Right ventricle myocardium superior (tissue), 1 donor: ENCODE results near the gene KNTC1. TPM values are rescaled to one million over a fixed set of nuclear protein-coding genes. Genes with fewer than 3 reads are reported as not detected.
"Not testable (repeated sequence)": the region's sequence is repeated elsewhere in the genome, so short reads cannot be mapped to it uniquely, and the experiment has no call there.

Experiments
- ATAC-seq: fragments of 200-7000 bp; cut with Tn5 transposase; one replicate; pipeline ENCODE4 v1.9.1; 2020; ENCODE audit warnings: mild to moderate bottlenecking; ENCODE audit not compliant: poor library complexity
- DNase-seq: peaks from one replicate; pipeline ENCODE4 v3.0.0-alpha.2; 2020
- intact Hi-C: fragments of 100-400 bp; cut with DNase I; formaldehyde crosslinking; loops from one replicate; pipeline ENCODE4 v1.11.2; 2022
- long read RNA-seq: library from polyadenylated mRNA; unstranded; transcript quantifications from one replicate; pipeline ENCODE4 v2.0.0, GENCODE V29; 2021
- total RNA-seq: library from RNA; stranded (reverse); fragmentation: NEBNext Ultra II Directional; extraction: Animal tissue kit (Norgen Biotek cat#: 25700); gene quantifications from one replicate; pipeline ENCODE4 v1.2.1, GENCODE V29; 2021
- donor health status: DM: no; HTN: yes; CAD: no; lungs with severe emphysema.

KNTC1 gene
- total RNA-seq: 2.3 TPM
- long read RNA-seq: 0 reads

- ATAC-seq: peak; percentile 98
- intact Hi-C loops: no loop called here
- peak; percentile 97 for DNase-seq
Observed at GRCh38 chr12:122526683-122527477, at the start of gene KNTC1, which contains the start of gene RSRC2. TSS of gene KNTC1 (plus strand) at chr12:122527249. CDS start at chr12:122530064, 2,815 bp downstream. TSS of gene RSRC2 (minus strand) at chr12:122526936. CDS start at chr12:122526853, 83 bp downstream.

- intact Hi-C loops: no loop called here
- DNase-seq: no peak
- ATAC-seq: no peak
Observed at GRCh38 chr12:122480753-122481152, 46.3 kb upstream of the KNTC1 start.

GRCh38 chr12:122481861-122482260, 45.2 kb upstream of the KNTC1 start:
- ATAC-seq: no peak
- intact Hi-C loops: no loop called here

GRCh38 chr12:122483969-122484368, 43.1 kb upstream of the KNTC1 start:
- ATAC-seq (no peak), DNase-seq (no peak)
- intact Hi-C loops: no loop called here

More at GRCh38 chr12:122481861-122482260, 45.2 kb upstream of the KNTC1 start:
- DNase-seq: no peak

- DNase-seq: not testable (repeated sequence)
Observed at GRCh38 chr12:122484385-122484784, 42.7 kb upstream of the KNTC1 start.

GRCh38 chr12:122486360-122486759, 40.7 kb upstream of the KNTC1 start:
- DNase-seq, ATAC-seq, intact Hi-C loops: not testable (repeated sequence)

More at GRCh38 chr12:122484385-122484784, 42.7 kb upstream of the KNTC1 start:
- ATAC-seq, intact Hi-C loops: not testable (repeated sequence)

GRCh38 chr12:122486805-122487426, 40.1 kb upstream of the KNTC1 start:
- intact Hi-C loops: no loop called here
- ATAC-seq: no peak
- DNase-seq: no peak

GRCh38 chr12:122487807-122488206, 39.2 kb upstream of the KNTC1 start:
- ATAC-seq, DNase-seq, intact Hi-C loops: not testable (repeated sequence)

- intact Hi-C loops: no loop called here
- ATAC-seq: no peak
- no peak for DNase-seq
Observed at GRCh38 chr12:122489038-122489437, 38.0 kb upstream of the KNTC1 start.

GRCh38 chr12:122491991-122492390, 35.1 kb upstream of the KNTC1 start:
- DNase-seq (no peak), ATAC-seq (no peak)
- intact Hi-C loops: no loop called here

GRCh38 chr12:122493222-122493621, 33.8 kb upstream of the KNTC1 start:
- ATAC-seq, intact Hi-C loops: not testable (repeated sequence)

GRCh38 chr12:122495258-122495657, 31.8 kb upstream of the KNTC1 start:
- intact Hi-C loops: no loop called here
- DNase-seq (no peak), ATAC-seq (no peak)

More at GRCh38 chr12:122493222-122493621, 33.8 kb upstream of the KNTC1 start:
- not testable (repeated sequence) for DNase-seq

- intact Hi-C loops: no loop called here
- DNase-seq: peak; percentile 65
- ATAC-seq: peak; percentile 66
Observed at GRCh38 chr12:122499991-122500684, 26.9 kb upstream of the KNTC1 start.

GRCh38 chr12:122500685-122501488, 26.2 kb upstream of the KNTC1 start, which contains the start of gene ZCCHC8:
TSS of gene ZCCHC8 (minus strand) at chr12:122500932. CDS start at chr12:122500840, 92 bp downstream.
- peak; percentile 99 for ATAC-seq
- DNase-seq: peak; percentile 98
- intact Hi-C loops: no loop called here

GRCh38 chr12:122501489-122501989, 25.5 kb upstream of the KNTC1 start:
- no peak for DNase-seq
- no peak for ATAC-seq
- intact Hi-C loops: no loop called here

- intact Hi-C loops: no loop called here
- DNase-seq: no peak
- no peak for ATAC-seq
Observed at GRCh38 chr12:122503147-122503751, 23.8 kb upstream of the KNTC1 start.

- ATAC-seq: no peak
- intact Hi-C loops: no loop called here
- DNase-seq: no peak
Observed at GRCh38 chr12:122503783-122504590, 23.1 kb upstream of the KNTC1 start.
